ENCODE measurements around the gene ADAMTS15.

The ADAMTS15 gene

GRCh38 chr11:130464291-130464812 lies 15.9 kb downstream of the ADAMTS15 start:
- DNase-seq (no peak), ATAC-seq (replicated peaks) (no peak)
- Mint-ChIP-seq H3K4me1 (ENCODE audit: low read depth in 2 of 2) (no peaks in the 10 kb centered on the region), H3K4me3 (no peak overlapping the region), H3K36me3 (ENCODE audit: insufficient read depth) (no peaks in the 10 kb centered on the region), H3K27ac (no peak overlapping the region), H3K27me3 (peaks cover 17 to 32% of the 10 kb centered on the region in 2 donors), H3K9me3 (no peaks in the 10 kb centered on the region)

GRCh38 chr11:130465263-130465662 lies 16.8 kb downstream of the ADAMTS15 start:
- H3K4me3 Mint-ChIP-seq: no peak overlapping the region
- no peaks in the 10 kb centered on the region for H3K4me1 Mint-ChIP-seq (ENCODE audit: low read depth in 2 of 2)
- no peak overlapping the region for H3K27ac Mint-ChIP-seq
- no peaks in the 10 kb centered on the region for H3K36me3 Mint-ChIP-seq (ENCODE audit: insufficient read depth)
- H3K27me3 Mint-ChIP-seq: peaks cover 17 to 23% of the 10 kb centered on the region in 2 donors
- DNase-seq: no peak
- no peak for ATAC-seq (replicated peaks)
- H3K9me3 Mint-ChIP-seq: no peaks in the 10 kb centered on the region

- H3K4me1 Mint-ChIP-seq (ENCODE audit: low read depth in 2 of 2): no peaks in the 10 kb centered on the region
These were observed 18.9 kb downstream of the ADAMTS15 start for GRCh38 chr11:130467116-130467900.

GRCh38 chr11:130469181-130469580 lies 20.7 kb downstream of the ADAMTS15 start:
- no peaks in the 10 kb centered on the region for H3K36me3 Mint-ChIP-seq (ENCODE audit: insufficient read depth)
- no peak overlapping the region for H3K4me3 Mint-ChIP-seq
- no peaks in the 10 kb centered on the region for H3K4me1 Mint-ChIP-seq (ENCODE audit: low read depth in 2 of 2)
- no peaks in the 10 kb centered on the region for H3K9me3 Mint-ChIP-seq
- no peaks in the 10 kb centered on the region for H3K27me3 Mint-ChIP-seq
- DNase-seq: no peak
- ATAC-seq (replicated peaks): no peak
- H3K27ac Mint-ChIP-seq: no peak overlapping the region

More at GRCh38 chr11:130467116-130467900, 18.9 kb downstream of the ADAMTS15 start:
- DNase-seq (no peak), ATAC-seq (replicated peaks) (no peak)
- Mint-ChIP-seq H3K9me3 (no peaks in the 10 kb centered on the region), H3K4me3 (no peak overlapping the region), H3K36me3 (ENCODE audit: insufficient read depth) (no peaks in the 10 kb centered on the region), H3K27ac (no peak overlapping the region), H3K27me3 (peaks cover under 1 to 2% of the 10 kb centered on the region in 2 donors)

GRCh38 chr11:130470832-130471706 lies 22.6 kb downstream of the ADAMTS15 start:
- H3K4me1 Mint-ChIP-seq (ENCODE audit: low read depth in 2 of 2): no peaks in the 10 kb centered on the region

GRCh38 chr11:130471731-130472433 lies 23.4 kb downstream of the ADAMTS15 start:
- Mint-ChIP-seq H3K36me3 (ENCODE audit: insufficient read depth) (no peaks in the 10 kb centered on the region), H3K27ac (no peak overlapping the region), H3K4me3 (no peak overlapping the region), H3K27me3 (peaks cover 6 to 8% of the 10 kb centered on the region in 2 donors), H3K9me3 (no peaks in the 10 kb centered on the region), H3K4me1 (ENCODE audit: low read depth in 2 of 2) (no peaks in the 10 kb centered on the region)
- no peak for ATAC-seq (replicated peaks)
- no peak for DNase-seq

More at GRCh38 chr11:130470832-130471706, 22.6 kb downstream of the ADAMTS15 start:
- Mint-ChIP-seq H3K27me3 (no peaks in the 10 kb centered on the region), H3K36me3 (ENCODE audit: insufficient read depth) (no peaks in the 10 kb centered on the region), H3K27ac (no peak overlapping the region), H3K9me3 (no peaks in the 10 kb centered on the region), H3K4me3 (no peak overlapping the region)
- DNase-seq (no peak), ATAC-seq (replicated peaks) (no peak)

- ATAC-seq (replicated peaks): no peak
- Mint-ChIP-seq H3K36me3 (ENCODE audit: insufficient read depth) (no peaks in the 10 kb centered on the region), H3K27me3 (peaks cover 9 to 10% of the 10 kb centered on the region in 2 donors), H3K27ac (no peak overlapping the region), H3K4me3 (no peak overlapping the region), H3K4me1 (ENCODE audit: low read depth in 2 of 2) (no peaks in the 10 kb centered on the region), H3K9me3 (no peaks in the 10 kb centered on the region)
- no peak for DNase-seq
These were observed 24.1 kb downstream of the ADAMTS15 start for GRCh38 chr11:130472434-130472961.

- Mint-ChIP-seq H3K27me3 (peaks cover 9 to 10% of the 10 kb centered on the region in 2 donors), H3K36me3 (ENCODE audit: insufficient read depth) (no peaks in the 10 kb centered on the region), H3K4me1 (ENCODE audit: low read depth in 2 of 2) (no peaks in the 10 kb centered on the region), H3K9me3 (no peaks in the 10 kb centered on the region), H3K4me3 (no peak overlapping the region), H3K27ac (no peak overlapping the region)
- DNase-seq (no peak), ATAC-seq (replicated peaks) (no peak)
These were observed 24.8 kb downstream of the ADAMTS15 start for GRCh38 chr11:130473056-130473794.

- Mint-ChIP-seq H3K4me3 (no peak overlapping the region), H3K9me3 (no peaks in the 10 kb centered on the region), H3K4me1 (ENCODE audit: low read depth in 2 of 2) (no peaks in the 10 kb centered on the region), H3K27ac (no peak overlapping the region), H3K36me3 (ENCODE audit: insufficient read depth) (no peaks in the 10 kb centered on the region), H3K27me3 (peaks cover 9 to 10% of the 10 kb centered on the region in 2 donors)
- ATAC-seq (replicated peaks) (no peak), DNase-seq (no peak)
These were observed 25.4 kb downstream of the ADAMTS15 start for GRCh38 chr11:130473795-130474377.

GRCh38 chr11:130474637-130475400 lies 26.4 kb downstream of the ADAMTS15 start:
- Mint-ChIP-seq H3K4me3 (no peak overlapping the region), H3K27me3 (peaks cover 9 to 10% of the 10 kb centered on the region in 2 donors), H3K4me1 (ENCODE audit: low read depth in 2 of 2) (no peaks in the 10 kb centered on the region), H3K9me3 (no peaks in the 10 kb centered on the region), H3K36me3 (ENCODE audit: insufficient read depth) (no peaks in the 10 kb centered on the region), H3K27ac (no peak overlapping the region)
- ATAC-seq (replicated peaks) (no peak), DNase-seq (no peak)

- no peaks in the 10 kb centered on the region for H3K36me3 Mint-ChIP-seq (ENCODE audit: insufficient read depth)
- no peak for ATAC-seq (replicated peaks)
- no peak for DNase-seq
- peaks cover 9 to 10% of the 10 kb centered on the region in 2 donors for H3K27me3 Mint-ChIP-seq
- H3K4me3 Mint-ChIP-seq: no peak overlapping the region
- H3K4me1 Mint-ChIP-seq (ENCODE audit: low read depth in 2 of 2): no peaks in the 10 kb centered on the region
- no peak overlapping the region for H3K27ac Mint-ChIP-seq
- H3K9me3 Mint-ChIP-seq: no peaks in the 10 kb centered on the region
These were observed 27.1 kb downstream of the ADAMTS15 start for GRCh38 chr11:130475426-130476053.

Data from effector memory CD8-positive, alpha-beta T cell (primary cell).